Lung (tissue), 12 donors: ENCODE results near the gene OR6B3. TPM values are rescaled to one million over a fixed set of nuclear protein-coding genes. Genes with fewer than 3 reads are reported as not detected.
A peak's percentile ranks its signal among the peaks of the same experiment; 100 is the strongest.

Experiments
- ATAC-seq: fragments of 200-7000 bp; cut with Tn5 transposase; one replicate; pipeline ENCODE4 v1.9.1; 2020; ENCODE audit warnings: moderate number of reproducible peaks; ENCODE audit not compliant: insufficient read depth, low FRiP score
- DNase-seq, 3 donors: peaks; one replicate each; pipeline ENCODE4 v3.0.0-alpha.2; 2013 to 2017
- H3K27ac ChIP-seq, 2 donors: one replicate each; pipeline ENCODE4 v1.5.1; 2013; ENCODE audit warnings: mild to moderate bottlenecking in 2 of 2, moderate library complexity in 2 of 2, control low read depth in 1 of 2, inconsistent platforms in 1 of 2, low read depth in 1 of 2, low read length in 1 of 2
- H3K27me3 ChIP-seq, 3 donors: one replicate each; pipeline ENCODE4 v1.5.1; 2013; ENCODE audit warnings: low read length in 2 of 3; ENCODE audit not compliant: control insufficient read depth in 3 of 3, insufficient read depth in 3 of 3
- H3K36me3 ChIP-seq, 4 donors: one replicate each; pipeline ENCODE4 v1.5.1; 2013; ENCODE audit warnings: low read length in 4 of 4, mild to moderate bottlenecking in 1 of 4, moderate library complexity in 1 of 4; ENCODE audit not compliant: control insufficient read depth in 4 of 4, insufficient read depth in 4 of 4
- H3K4me1 ChIP-seq, 5 donors: one replicate each; pipeline ENCODE4 v1.5.1; 2013; ENCODE audit warnings: low read length in 5 of 5, mild to moderate bottlenecking in 2 of 5, moderate library complexity in 1 of 5; ENCODE audit not compliant: control insufficient read depth in 5 of 5, insufficient read depth in 5 of 5
- H3K4me3 ChIP-seq: one replicate; pipeline ENCODE4 v1.5.1; 2013; ENCODE audit warnings: mild to moderate bottlenecking, control low read depth, moderate library complexity
- H3K9ac ChIP-seq, 2 donors: one replicate each; pipeline ENCODE4 v1.5.1; 2013; ENCODE audit warnings: low read length in 2 of 2, control low read depth in 1 of 2; ENCODE audit not compliant: insufficient read depth in 1 of 2
- H3K9me3 ChIP-seq, 4 donors: one replicate each; pipeline ENCODE4 v1.5.1; 2013; ENCODE audit warnings: low read length in 3 of 4, mild to moderate bottlenecking in 1 of 4, moderate library complexity in 1 of 4; ENCODE audit not compliant: control insufficient read depth in 4 of 4, insufficient read depth in 3 of 4
- WGBS, 2 donors: extraction: QIAGEN DNeasy Blood & Tissue Kit; methylation state at CpG; one replicate each; pipeline ENCODE4 v1.1.7; 2013; 5-methylcytosine and 5-hydroxymethylcytosine counted together
- polyA plus RNA-seq, 2 donors: library from polyadenylated mRNA; stranded (reverse); fragments of 200-250 nt; gene quantifications; one replicate each; pipeline ENCODE4 v1.2.1, GENCODE V29; 2013
- total RNA-seq, 2 donors: library from RNA; depleted of rRNA in 1 of 2; stranded (reverse); fragments of >200 nt in 1 of 2; gene quantifications; one replicate each; pipeline ENCODE4 v1.2.1, GENCODE V29; 2014 to 2021
- TF ChIP-seq, protein P1 (sequence below): IDR thresholded peaks from 2 replicates; pipeline ENCODE4 v1.5.1; 2012; ENCODE audit warnings: mild to moderate bottlenecking; ENCODE audit errors: control extremely low read depth, extremely low read depth
- donor health status: control.
- donor health status: control.
- donor health status: Bipolar disorder and iron deficiency.
- donor health status: healthy.
- donor health status: DM: yes; HTN: yes; CAD: no.

The OR6B3 gene
- total and polyA plus RNA-seq, 4 donors = not detected

GRCh38 chr2:240014327-240014726 lies 39.0 kb downstream of the OR6B3 start:
- H3K9me3 ChIP-seq = no peaks in the 10 kb centered on the region
- TF ChIP-seq, protein P1, sequence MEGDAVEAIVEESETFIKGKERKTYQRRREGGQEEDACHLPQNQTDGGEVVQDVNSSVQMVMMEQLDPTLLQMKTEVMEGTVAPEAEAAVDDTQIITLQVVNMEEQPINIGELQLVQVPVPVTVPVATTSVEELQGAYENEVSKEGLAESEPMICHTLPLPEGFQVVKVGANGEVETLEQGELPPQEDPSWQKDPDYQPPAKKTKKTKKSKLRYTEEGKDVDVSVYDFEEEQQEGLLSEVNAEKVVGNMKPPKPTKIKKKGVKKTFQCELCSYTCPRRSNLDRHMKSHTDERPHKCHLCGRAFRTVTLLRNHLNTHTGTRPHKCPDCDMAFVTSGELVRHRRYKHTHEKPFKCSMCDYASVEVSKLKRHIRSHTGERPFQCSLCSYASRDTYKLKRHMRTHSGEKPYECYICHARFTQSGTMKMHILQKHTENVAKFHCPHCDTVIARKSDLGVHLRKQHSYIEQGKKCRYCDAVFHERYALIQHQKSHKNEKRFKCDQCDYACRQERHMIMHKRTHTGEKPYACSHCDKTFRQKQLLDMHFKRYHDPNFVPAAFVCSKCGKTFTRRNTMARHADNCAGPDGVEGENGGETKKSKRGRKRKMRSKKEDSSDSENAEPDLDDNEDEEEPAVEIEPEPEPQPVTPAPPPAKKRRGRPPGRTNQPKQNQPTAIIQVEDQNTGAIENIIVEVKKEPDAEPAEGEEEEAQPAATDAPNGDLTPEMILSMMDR = no peak
- no peaks in the 10 kb centered on the region for H3K27me3 ChIP-seq
- no peak overlapping the region for H3K9ac ChIP-seq
- WGBS, 2 donors = 96 to 97% methylated on average over 9 of the region's 9 CpGs
- no peak overlapping the region for H3K4me3 ChIP-seq
- ATAC-seq (no peak), DNase-seq (no peak)
- H3K27ac ChIP-seq = no peak overlapping the region
- peaks cover 15 to 53% (median 48%) of the 10 kb centered on the region in 4 donors for H3K36me3 ChIP-seq
- H3K4me1 ChIP-seq = no peaks in the 10 kb centered on the region

DNA sequence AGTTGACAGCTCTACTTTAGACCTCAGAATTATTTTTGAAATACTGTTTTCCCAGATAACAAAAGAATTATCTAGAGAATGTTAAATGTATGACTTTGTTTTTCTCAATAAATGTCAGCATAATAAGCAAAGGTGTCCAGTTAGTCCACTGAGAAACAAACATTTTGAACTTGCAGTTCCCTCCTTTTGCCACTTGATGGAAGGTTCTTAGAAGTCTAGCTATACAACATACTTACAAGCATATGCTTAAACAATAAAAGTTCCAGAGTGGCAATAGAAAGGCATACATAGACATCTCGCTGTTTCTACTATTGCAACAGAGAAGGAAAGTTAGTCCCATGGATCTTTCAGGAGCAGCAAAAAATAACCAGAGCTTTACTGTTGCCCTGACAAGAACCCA lies 40.0 kb downstream of the OR6B3 start:
- TF ChIP-seq, protein P1 = no peak
- no peak for ATAC-seq

DNA sequence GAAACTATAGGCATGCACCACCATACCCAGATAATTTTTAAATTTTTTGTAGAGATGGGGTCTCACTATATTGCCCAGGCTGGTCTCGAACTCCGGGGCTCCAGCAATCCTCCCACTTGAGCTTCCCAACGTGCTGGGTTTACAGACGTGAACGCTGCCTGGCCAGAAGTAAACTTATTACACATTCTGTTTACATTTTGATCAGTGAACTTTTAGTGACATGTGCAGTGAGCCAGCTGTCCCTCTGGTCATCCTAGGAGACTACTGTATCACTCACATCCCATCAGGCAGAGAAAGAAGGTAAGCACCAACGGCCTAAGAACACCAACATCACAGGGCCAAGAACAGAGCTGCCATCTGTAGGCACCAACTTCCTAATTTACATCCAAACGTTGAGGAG lies 50.3 kb downstream of the OR6B3 start:
- no peak overlapping the region for H3K27ac ChIP-seq
- peak overlapping the region; percentile 7 for H3K4me3 ChIP-seq
- H3K4me1 ChIP-seq = no peaks in the 10 kb centered on the region
- DNase-seq (no peak), ATAC-seq (no peak)
- TF ChIP-seq, protein P1 = no peak
- H3K9me3 ChIP-seq = no peaks in the 10 kb centered on the region
- H3K27me3 ChIP-seq = no peaks in the 10 kb centered on the region
- peaks cover 24 to 63% (median 35%) of the 10 kb centered on the region in 4 donors for H3K36me3 ChIP-seq
- no peak overlapping the region for H3K9ac ChIP-seq
- 74 to 76% methylated on average over 7 of the region's 7 CpGs for WGBS, 2 donors

More for the DNA sequence above, 40.0 kb downstream of the OR6B3 start:
- 94 to 99% methylated on average over 1 of the region's 1 CpG for WGBS, 2 donors
- peak in 1 of 3 donors; percentile 1 for DNase-seq
- no peaks in the 10 kb centered on the region for H3K4me1 ChIP-seq
- no peaks in the 10 kb centered on the region for H3K27me3 ChIP-seq
- H3K9ac ChIP-seq = no peak overlapping the region
- no peak overlapping the region for H3K4me3 ChIP-seq
- peaks cover 22 to 51% (median 42%) of the 10 kb centered on the region in 4 donors for H3K36me3 ChIP-seq
- H3K27ac ChIP-seq = no peak overlapping the region
- no peaks in the 10 kb centered on the region for H3K9me3 ChIP-seq

GRCh38 chr2:240000671-240001070 lies 52.6 kb downstream of the OR6B3 start:
- WGBS, 2 donors = 91 to 92% methylated on average over 11 of the region's 11 CpGs
- no peak overlapping the region for H3K27ac ChIP-seq
- TF ChIP-seq, protein P1 = no peak
- H3K9ac ChIP-seq = no peak overlapping the region
- no peaks in the 10 kb centered on the region for H3K4me1 ChIP-seq
- no peaks in the 10 kb centered on the region for H3K27me3 ChIP-seq
- peaks cover 23 to 56% (median 28%) of the 10 kb centered on the region in 4 donors for H3K36me3 ChIP-seq
- no peak for ATAC-seq
- no peaks in the 10 kb centered on the region for H3K9me3 ChIP-seq
- no peak for DNase-seq
- H3K4me3 ChIP-seq = no peak overlapping the region
